ENCODE data around the gene RIN1.
A peak's percentile ranks its signal among the peaks of the same experiment; 100 is the strongest.

RIN1 gene

DNA sequence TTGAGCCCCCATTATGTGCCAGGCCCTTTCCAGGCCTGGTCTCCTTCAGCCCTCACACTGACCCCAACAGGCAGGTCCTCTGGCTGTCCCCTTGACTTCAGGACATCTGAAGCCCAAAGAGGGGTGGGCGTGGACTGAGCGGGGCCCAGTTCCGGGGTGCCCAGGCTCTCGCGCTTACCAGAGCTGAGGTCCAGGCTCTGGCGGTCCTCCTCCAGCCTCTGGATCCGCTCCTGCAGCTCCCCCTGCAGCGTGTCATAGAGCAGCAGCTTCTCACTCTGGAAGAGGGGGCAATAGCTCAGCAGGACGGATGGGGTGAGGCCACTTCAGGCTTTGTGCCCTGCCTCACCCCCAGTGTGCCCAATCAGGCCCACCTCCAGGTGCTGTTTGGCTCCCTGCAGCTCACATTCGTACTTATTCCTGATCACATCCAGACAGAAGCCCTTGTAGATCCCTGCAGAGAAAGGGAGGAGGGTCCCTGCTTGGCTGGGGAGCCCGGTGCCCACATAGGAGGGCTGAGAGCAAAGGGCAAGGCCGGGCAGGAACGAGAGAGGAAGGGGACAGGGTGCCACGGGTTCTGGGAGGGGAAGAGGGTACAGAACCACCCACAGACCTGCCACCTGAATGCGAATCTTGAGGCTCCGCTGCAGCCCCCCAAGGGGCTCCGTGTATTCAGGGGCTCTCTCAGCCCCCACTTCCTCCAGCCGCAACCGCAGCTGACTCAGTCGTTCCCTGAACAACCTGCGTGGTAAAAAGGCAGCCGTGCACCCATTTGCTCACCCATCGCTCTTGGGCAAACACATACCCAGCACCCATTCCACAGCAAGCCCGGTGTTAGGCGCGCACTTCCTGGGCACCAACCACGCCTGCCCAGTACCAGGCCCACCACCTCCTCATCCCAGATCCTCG is 4.6 kb upstream of the RIN1 start:
- no peak overlapping the region for H3K9ac ChIP-seq (ENCODE audit: low read depth in 1 of 2, low read length in 2 of 2)
- H3K27me3 ChIP-seq (ENCODE audit: control insufficient read depth in 1 of 2, insufficient read depth in 2 of 2, low read length in 2 of 2) = no peaks in the 10 kb centered on the region
- H3K4me1 ChIP-seq (ENCODE audit: control insufficient read depth in 1 of 2, insufficient read depth in 2 of 2, low read length in 2 of 2) = peaks cover 32 to 33% of the 10 kb centered on the region in 2 donors
- H3K36me3 ChIP-seq (ENCODE audit: control insufficient read depth in 1 of 2, insufficient read depth in 2 of 2, low read length in 2 of 2) = peaks cover 27 to 49% of the 10 kb centered on the region in 2 donors
- H3K27ac ChIP-seq (ENCODE audit: low read depth, low read length) = no peak overlapping the region
- H3K4me3 ChIP-seq (ENCODE audit: low read depth in 1 of 2, low read length in 2 of 2) = no peak overlapping the region
- H3K9me3 ChIP-seq (ENCODE audit: control insufficient read depth in 1 of 2, low read length in 2 of 2) = no peaks in the 10 kb centered on the region

DNA sequence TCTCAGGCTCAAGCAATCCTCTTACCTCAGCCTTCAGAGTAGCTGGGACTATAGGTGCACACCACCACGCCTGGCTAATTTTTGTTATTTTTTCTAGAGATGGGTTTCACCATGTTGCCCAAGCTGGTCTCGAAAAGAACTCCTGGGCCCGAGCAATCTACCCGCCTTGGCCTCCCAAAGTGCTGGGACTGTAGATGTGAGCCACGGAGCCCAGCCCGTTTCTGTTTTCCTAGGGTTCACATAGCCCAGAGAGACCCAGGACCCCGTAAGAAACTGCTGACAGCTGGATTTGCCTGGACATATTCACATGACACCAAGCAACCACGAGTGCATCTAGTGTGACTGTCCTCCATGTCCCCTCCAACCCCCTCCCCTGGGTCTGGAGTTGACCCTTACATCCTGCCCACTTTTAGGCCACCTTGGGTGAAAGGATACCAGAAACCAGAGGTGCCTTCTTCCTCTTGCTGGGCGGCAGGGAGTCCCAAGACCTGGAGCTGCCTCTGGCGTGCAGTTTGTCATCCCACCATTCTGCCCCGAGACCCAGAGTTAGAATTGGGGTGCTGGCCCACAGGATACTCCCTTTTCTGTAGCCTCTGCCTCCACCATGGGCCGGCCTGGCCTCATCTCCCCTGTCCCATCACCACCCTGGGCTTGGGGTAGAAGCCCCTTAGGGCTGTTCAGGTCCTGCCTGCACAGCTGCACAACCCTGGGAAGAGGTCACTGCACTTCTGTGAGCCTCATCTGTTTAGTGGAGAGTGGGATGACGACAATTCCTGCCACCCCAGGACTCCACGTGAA is 3.7 kb upstream of the RIN1 start:
- H3K36me3 ChIP-seq (ENCODE audit: control insufficient read depth in 1 of 2, insufficient read depth in 2 of 2, low read length in 2 of 2) = peaks cover 27 to 49% of the 10 kb centered on the region in 2 donors

DNA sequence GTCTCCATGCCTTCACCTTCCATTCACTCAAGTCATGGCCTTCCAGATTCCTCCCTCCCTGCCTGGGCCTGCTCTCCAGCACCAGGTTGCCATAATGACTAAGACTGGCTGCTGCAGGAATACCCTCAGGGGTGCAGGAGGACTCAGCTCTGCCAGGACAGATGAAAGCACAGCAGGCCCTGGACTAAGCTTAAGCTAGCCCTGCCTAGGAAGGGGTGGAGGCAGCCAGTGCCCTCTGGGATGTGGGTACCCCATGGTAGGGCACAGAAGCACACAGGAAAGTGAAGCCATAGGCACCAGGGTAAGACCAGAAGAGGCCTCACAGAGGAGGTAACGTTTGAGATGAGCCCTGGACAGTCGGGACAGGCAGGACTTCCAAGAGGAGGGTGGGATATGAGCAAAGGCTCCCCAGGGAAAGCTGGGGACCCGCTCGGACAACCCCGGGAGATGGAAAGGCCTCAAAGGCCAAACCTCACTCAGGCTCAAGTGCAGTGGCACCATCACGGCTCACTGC is 3.0 kb upstream of the RIN1 start:
- no peak overlapping the region for H3K9ac ChIP-seq (ENCODE audit: low read depth in 1 of 2, low read length in 2 of 2)
- H3K27me3 ChIP-seq (ENCODE audit: control insufficient read depth in 1 of 2, insufficient read depth in 2 of 2, low read length in 2 of 2) = no peaks in the 10 kb centered on the region
- H3K4me3 ChIP-seq (ENCODE audit: low read depth in 1 of 2, low read length in 2 of 2) = no peak overlapping the region
- peaks cover 27 to 49% of the 10 kb centered on the region in 2 donors for H3K36me3 ChIP-seq (ENCODE audit: control insufficient read depth in 1 of 2, insufficient read depth in 2 of 2, low read length in 2 of 2)
- no peaks in the 10 kb centered on the region for H3K9me3 ChIP-seq (ENCODE audit: control insufficient read depth in 1 of 2, low read length in 2 of 2)
- no peak overlapping the region for H3K27ac ChIP-seq (ENCODE audit: low read depth, low read length)
- H3K4me1 ChIP-seq (ENCODE audit: control insufficient read depth in 1 of 2, insufficient read depth in 2 of 2, low read length in 2 of 2) = peaks cover 28 to 31% of the 10 kb centered on the region in 2 donors

More for the DNA sequence above, 3.7 kb upstream of the RIN1 start:
- no peaks in the 10 kb centered on the region for H3K27me3 ChIP-seq (ENCODE audit: control insufficient read depth in 1 of 2, insufficient read depth in 2 of 2, low read length in 2 of 2)
- H3K27ac ChIP-seq (ENCODE audit: low read depth, low read length) = no peak overlapping the region
- H3K4me3 ChIP-seq (ENCODE audit: low read depth in 1 of 2, low read length in 2 of 2) = no peak overlapping the region
- peaks cover 32% of the 10 kb centered on the region in 2 donors for H3K4me1 ChIP-seq (ENCODE audit: control insufficient read depth in 1 of 2, insufficient read depth in 2 of 2, low read length in 2 of 2)
- no peak overlapping the region for H3K9ac ChIP-seq (ENCODE audit: low read depth in 1 of 2, low read length in 2 of 2)
- no peaks in the 10 kb centered on the region for H3K9me3 ChIP-seq (ENCODE audit: control insufficient read depth in 1 of 2, low read length in 2 of 2)

DNA sequence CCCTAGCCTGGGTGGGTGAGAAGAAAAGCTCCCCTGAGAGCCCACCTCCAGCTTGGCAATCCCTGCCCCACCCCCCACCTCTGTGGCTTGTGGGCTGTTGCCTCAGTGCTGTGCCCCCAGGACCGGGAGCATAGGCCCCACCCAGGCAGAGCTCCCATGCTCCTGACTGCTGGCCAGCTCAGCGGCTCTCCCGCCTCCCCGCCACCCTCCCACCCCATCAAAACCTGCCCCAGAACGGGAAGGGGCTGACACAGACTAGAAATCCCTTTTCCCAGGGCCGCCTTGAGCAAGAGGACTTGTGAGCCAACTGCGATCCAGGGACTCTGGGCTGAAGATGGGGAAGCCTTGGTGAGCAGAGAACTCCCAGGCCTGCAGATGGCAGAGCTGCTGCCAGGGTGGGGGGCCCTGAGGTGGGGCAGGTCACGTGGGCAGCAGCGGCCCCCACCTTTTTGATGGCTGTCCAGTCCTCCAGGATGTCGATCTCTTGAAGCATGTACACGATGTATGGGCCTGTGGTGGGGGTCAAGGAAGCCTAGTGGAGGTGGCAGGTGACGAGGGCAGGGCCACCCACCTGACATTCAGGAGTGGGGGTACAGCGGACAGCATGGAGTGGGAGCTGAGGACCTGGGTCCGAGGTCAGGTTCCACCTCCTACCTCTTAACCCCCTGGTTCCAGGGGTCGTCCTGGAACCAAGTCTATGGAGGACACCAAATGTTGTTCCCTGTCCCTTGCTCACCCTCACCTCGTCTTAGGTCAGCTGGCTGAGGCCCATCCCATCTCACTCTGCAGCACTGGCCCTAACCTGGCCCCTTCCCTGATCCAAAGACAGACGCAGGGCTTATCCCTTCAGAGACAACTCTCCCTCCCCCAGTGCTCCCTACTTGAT is 2.3 kb upstream of the RIN1 start:
- H3K9me3 ChIP-seq (ENCODE audit: control insufficient read depth in 1 of 2, low read length in 2 of 2) = no peaks in the 10 kb centered on the region
- no peaks in the 10 kb centered on the region for H3K27me3 ChIP-seq (ENCODE audit: control insufficient read depth in 1 of 2, insufficient read depth in 2 of 2, low read length in 2 of 2)
- H3K4me3 ChIP-seq (ENCODE audit: low read depth in 1 of 2, low read length in 2 of 2) = no peak overlapping the region
- H3K36me3 ChIP-seq (ENCODE audit: control insufficient read depth in 1 of 2, insufficient read depth in 2 of 2, low read length in 2 of 2) = peaks cover 25 to 51% of the 10 kb centered on the region in 2 donors
- no peak overlapping the region for H3K9ac ChIP-seq (ENCODE audit: low read depth in 1 of 2, low read length in 2 of 2)
- no peak overlapping the region for H3K27ac ChIP-seq (ENCODE audit: low read depth, low read length)
- H3K4me1 ChIP-seq (ENCODE audit: control insufficient read depth in 1 of 2, insufficient read depth in 2 of 2, low read length in 2 of 2) = peaks cover 21 to 24% of the 10 kb centered on the region in 2 donors

DNA sequence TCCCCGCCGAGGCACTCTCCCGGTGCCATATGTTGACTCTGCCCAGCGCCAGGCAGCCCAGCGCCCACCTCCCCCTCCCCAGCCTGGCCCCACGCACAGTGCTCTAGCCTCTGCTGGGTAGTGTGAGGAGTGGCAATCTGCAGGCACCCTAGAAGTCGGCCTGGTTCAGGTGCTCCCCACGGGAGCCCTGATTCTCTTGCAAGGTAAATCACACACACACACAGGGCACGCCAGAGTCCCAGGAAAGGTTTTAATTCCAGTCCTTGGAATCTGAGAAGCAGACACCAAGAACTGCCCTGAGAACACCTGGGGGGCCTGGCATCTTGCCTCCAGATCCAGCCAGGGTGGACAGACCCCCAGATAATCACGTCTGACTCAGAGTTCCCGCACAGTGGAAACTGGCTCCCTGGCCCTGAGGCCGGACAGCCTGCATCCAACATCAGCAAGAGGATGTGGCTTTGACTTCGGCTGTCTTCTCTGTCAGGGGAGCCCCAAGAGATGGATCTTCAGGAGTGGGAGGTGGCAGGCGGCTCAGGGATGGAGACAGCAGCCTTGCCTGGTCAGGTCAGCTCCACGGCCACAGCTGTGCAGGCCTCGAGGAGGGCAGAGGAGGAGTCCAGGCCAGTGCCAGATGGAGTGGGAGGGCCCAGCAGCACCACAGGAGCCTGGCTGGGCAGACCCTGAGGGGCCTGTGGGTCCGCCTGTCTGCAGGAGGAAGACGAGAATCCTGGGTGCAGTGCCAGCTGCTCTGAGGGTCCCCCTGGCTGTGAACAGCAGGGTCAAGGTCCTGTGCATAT is 1.1 kb upstream of the RIN1 start:
- Histone ChIP-seq H3K4me1 (ENCODE audit: control insufficient read depth in 1 of 2, insufficient read depth in 2 of 2, low read length in 2 of 2) (peaks cover 19% of the 10 kb centered on the region in 2 donors), H3K4me3 (ENCODE audit: low read depth in 1 of 2, low read length in 2 of 2) (peak overlapping the region in 1 of 2 donors; percentile 82), H3K9me3 (ENCODE audit: control insufficient read depth in 1 of 2, low read length in 2 of 2) (no peaks in the 10 kb centered on the region), H3K36me3 (ENCODE audit: control insufficient read depth in 1 of 2, insufficient read depth in 2 of 2, low read length in 2 of 2) (peaks cover 21 to 62% of the 10 kb centered on the region in 2 donors), H3K27ac (ENCODE audit: low read depth, low read length) (peak overlapping the region; percentile 59), H3K9ac (ENCODE audit: low read depth in 1 of 2, low read length in 2 of 2) (peak overlapping the region in 1 of 2 donors; percentile 57), H3K27me3 (ENCODE audit: control insufficient read depth in 1 of 2, insufficient read depth in 2 of 2, low read length in 2 of 2) (no peaks in the 10 kb centered on the region)

- Histone ChIP-seq H3K27me3 (ENCODE audit: control insufficient read depth in 1 of 2, insufficient read depth in 2 of 2, low read length in 2 of 2) (no peaks in the 10 kb centered on the region), H3K9ac (ENCODE audit: low read depth in 1 of 2, low read length in 2 of 2) (peak overlapping the region; percentile 57 to 75), H3K4me1 (ENCODE audit: control insufficient read depth in 1 of 2, insufficient read depth in 2 of 2, low read length in 2 of 2) (peaks cover 19% of the 10 kb centered on the region in 2 donors), H3K4me3 (ENCODE audit: low read depth in 1 of 2, low read length in 2 of 2) (peak overlapping the region; percentile 78 to 82), H3K27ac (ENCODE audit: low read depth, low read length) (peak overlapping the region; percentile 49), H3K36me3 (ENCODE audit: control insufficient read depth in 1 of 2, insufficient read depth in 2 of 2, low read length in 2 of 2) (peaks cover 10 to 47% of the 10 kb centered on the region in 2 donors), H3K9me3 (ENCODE audit: control insufficient read depth in 1 of 2, low read length in 2 of 2) (no peaks in the 10 kb centered on the region)
These were observed 552 bp downstream of the RIN1 start for GRCh38 chr11:66335531-66336233.

DNA sequence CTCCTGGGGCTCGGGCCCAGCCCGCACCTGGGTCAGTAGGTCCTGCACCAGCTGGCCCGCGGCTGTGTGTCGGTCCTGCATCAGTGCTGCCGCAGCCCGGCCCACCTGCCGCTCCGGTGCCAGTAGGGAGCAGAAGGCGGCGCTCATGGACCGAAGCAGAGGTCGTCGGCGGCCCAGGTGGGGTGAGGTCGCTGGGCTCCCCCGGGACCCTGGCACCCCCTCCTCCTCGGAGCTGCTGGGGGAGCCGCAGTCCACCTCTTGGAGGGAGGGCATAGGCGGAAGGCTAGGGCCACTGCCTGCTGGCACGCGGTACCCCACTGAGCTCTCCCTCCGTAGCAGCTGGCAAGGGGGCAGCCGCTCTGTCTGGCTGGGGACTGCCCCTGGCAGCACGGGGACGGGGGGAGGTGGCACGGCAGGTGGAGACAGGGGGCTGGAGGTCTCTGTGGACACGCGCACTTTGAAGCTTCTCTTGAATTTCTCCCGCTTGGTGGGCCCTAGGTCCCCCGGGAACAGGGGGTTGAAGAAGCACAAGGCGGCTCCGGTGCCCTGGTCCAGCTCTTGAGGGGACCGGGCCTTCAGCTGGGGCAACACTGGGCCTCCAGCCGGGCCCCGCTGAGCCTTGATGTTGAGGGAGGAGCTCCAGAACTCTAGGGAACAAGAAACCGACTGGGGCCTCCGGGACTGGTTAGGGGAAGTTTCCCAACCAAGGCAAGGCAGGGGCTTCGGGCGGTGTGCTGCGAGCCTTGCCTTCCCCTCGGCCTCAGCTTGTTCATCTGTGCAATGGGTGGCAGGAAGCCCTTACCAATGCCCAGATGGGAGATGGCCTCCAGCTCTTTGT is 1.4 kb downstream of the RIN1 start:
- peak overlapping the region; percentile 78 to 82 for H3K4me3 ChIP-seq (ENCODE audit: low read depth in 1 of 2, low read length in 2 of 2)
- H3K4me1 ChIP-seq (ENCODE audit: control insufficient read depth in 1 of 2, insufficient read depth in 2 of 2, low read length in 2 of 2) = peaks cover 19% of the 10 kb centered on the region in 2 donors
- peak overlapping the region; percentile 57 to 75 for H3K9ac ChIP-seq (ENCODE audit: low read depth in 1 of 2, low read length in 2 of 2)

GRCh38 chr11:66333896-66334604 is 2.2 kb downstream of the RIN1 start:
- H3K4me1 ChIP-seq (ENCODE audit: control insufficient read depth in 1 of 2, insufficient read depth in 2 of 2, low read length in 2 of 2) = peaks cover 19% of the 10 kb centered on the region in 2 donors

More for the DNA sequence above, 1.4 kb downstream of the RIN1 start:
- H3K36me3 ChIP-seq (ENCODE audit: control insufficient read depth in 1 of 2, insufficient read depth in 2 of 2, low read length in 2 of 2) = peaks cover 9 to 39% of the 10 kb centered on the region in 2 donors
- no peaks in the 10 kb centered on the region for H3K27me3 ChIP-seq (ENCODE audit: control insufficient read depth in 1 of 2, insufficient read depth in 2 of 2, low read length in 2 of 2)
- H3K27ac ChIP-seq (ENCODE audit: low read depth, low read length) = no peak overlapping the region
- H3K9me3 ChIP-seq (ENCODE audit: control insufficient read depth in 1 of 2, low read length in 2 of 2) = no peaks in the 10 kb centered on the region

More at GRCh38 chr11:66333896-66334604, 2.2 kb downstream of the RIN1 start:
- peaks cover 4 to 31% of the 10 kb centered on the region in 2 donors for H3K36me3 ChIP-seq (ENCODE audit: control insufficient read depth in 1 of 2, insufficient read depth in 2 of 2, low read length in 2 of 2)
- no peak overlapping the region for H3K9ac ChIP-seq (ENCODE audit: low read depth in 1 of 2, low read length in 2 of 2)
- no peak overlapping the region for H3K4me3 ChIP-seq (ENCODE audit: low read depth in 1 of 2, low read length in 2 of 2)
- H3K27ac ChIP-seq (ENCODE audit: low read depth, low read length) = no peak overlapping the region
- H3K9me3 ChIP-seq (ENCODE audit: control insufficient read depth in 1 of 2, low read length in 2 of 2) = no peaks in the 10 kb centered on the region
- no peaks in the 10 kb centered on the region for H3K27me3 ChIP-seq (ENCODE audit: control insufficient read depth in 1 of 2, insufficient read depth in 2 of 2, low read length in 2 of 2)

All from duodenal mucosa (tissue), 2 donors.